GM21529 (cell line): ENCODE data around the gene CDH13.

Experiments used
- ATAC-seq: cut with Tn5 transposase; IDR thresholded peaks from one replicate; pipeline ENCODE4 v1.9.1; 2021; ENCODE audit not compliant: unreplicated experiment

CDH13 gene

DNA sequence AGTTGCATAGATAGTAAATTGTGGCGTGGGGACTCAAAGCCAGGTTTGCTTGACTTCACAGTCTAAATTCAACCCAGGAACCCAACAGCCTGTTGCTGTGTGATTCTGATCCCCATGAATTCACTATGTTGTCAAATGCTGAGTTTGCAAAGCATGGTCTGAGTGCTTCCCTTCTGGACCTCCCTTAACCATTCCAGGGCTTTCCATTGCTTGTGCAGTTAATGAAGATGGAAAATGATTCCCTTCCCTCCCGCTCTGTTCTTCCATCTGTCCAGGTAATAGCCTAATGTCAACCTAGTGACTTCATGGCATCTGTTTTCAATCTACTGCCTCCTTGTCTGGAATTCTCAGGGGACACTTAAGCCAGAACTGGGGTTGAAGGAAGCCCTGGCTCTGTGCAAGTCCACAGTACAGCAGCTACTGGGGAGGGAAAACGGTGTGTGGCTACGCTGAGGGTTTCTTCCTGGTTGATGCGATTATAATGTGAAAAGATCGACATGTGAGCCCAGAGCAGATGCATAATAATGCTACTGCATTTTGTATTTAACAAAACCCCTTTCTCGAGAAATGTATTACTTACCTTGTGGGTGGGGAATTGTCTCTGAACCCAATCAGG lies 206.7 kb downstream of the CDH13 start:
- ATAC-seq = no peak

DNA sequence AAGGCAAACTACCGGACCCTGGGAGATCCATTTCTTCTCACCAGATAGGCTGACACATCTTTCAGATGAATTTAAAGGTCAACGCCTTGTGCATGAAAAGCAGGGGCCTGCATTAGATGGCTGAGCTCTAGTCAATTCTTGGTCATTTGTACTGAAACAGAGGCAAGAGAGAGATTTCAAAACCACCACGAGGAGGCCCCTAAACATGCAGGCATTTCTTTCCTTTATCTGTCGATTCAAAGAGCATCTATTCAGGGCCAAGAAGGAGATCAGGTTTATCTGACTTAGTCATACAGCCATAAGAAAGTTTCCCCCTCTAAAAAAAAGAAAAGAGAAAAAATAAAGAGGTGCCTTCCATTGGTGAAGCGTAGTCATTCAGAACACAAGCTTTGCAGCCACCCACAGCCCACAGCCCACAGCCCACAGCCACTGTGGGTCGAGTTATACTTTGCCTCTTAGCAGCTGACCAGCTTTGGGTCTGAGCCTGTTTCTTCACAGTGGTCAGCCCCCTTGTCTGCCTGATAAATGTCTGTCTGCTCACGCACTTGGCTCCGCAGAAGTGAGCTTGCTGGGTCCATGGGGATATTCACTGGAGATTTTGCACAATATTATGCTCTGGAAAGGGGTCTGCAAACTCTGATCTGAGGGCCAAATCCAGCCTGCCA lies 207.5 kb downstream of the CDH13 start:
- no peak for ATAC-seq

DNA sequence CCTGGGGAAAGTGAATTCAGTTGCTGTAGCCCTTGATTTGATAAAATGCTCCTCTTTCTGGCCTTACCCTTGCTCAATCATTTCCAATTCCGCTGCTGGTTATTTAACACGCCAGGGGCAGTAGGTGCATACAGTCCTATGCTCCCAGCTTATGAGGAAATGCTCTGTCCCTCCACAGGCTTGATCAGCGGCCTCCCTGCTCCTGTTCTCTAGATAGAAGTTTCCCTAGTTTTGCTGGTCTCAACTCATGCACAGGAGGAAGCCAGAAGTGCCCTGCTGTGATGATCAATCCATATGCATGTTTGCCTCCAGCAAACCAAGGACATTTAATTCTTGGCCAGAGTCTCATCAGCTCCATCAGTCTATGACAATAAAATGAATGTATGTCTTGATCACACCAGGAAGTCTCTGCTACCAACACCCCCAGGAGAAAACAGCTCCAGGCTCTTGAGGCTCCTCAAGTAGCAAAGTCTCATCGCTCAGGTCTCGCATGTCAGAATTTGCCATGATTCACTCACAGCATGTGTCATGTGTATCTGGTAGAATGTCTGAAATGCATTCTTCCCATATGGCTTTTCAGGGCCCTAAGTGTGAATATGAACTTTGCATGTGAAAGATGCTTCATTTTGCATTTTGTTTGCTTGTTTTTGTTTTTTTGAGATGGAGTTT lies 208.9 kb downstream of the CDH13 start:
- no peak for ATAC-seq

DNA sequence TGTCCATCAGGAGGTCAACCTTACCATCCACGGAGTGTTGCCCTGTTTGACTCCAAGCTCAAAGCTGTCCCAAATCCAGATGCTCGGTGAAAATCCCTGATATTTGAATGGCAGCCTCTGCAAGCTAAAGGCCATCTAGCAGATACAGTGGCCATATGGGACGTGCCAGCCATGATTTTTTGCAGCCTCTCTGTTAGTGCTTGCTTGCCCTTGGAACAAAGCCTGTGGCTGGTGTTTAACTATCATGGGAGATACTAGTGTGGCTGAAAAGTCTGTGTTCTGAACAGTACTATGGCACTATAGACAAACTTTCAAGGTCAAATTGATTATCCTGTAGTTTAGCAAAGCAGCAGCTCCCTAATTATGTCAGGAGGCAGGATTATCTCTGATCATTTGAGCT lies 214.3 kb downstream of the CDH13 start:
- ATAC-seq = no peak

DNA sequence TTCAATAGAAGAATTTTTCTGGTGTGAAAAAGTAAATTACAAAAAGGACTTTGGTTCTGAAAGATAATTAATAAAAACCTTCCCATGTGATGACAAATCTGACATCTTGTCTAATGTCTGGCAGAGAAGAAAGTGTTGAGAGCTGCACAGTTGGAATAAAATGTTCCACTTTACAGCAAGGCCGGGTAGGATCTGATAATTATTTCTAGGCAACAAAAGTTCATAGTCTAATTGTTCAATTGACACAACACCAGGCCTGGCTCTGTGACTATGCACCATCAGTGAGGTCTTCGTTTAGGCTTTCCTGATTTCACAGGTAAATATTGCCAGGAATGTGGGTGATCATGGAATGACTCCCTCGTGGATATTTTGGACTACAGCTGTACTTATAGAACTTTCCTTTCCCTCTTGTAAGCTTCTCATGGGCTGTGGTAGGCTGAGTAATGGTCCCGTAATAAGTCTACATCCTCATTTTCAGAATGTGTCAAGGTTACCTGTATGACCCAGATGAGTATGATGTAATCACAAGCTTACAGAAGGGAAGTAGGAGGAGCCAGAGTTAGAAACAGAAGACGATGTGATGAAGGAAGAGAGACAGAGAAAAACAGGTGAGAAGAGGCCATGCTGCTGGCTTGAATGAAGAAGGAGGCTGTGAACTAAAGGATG lies 217.0 kb downstream of the CDH13 start:
- no peak for ATAC-seq

DNA sequence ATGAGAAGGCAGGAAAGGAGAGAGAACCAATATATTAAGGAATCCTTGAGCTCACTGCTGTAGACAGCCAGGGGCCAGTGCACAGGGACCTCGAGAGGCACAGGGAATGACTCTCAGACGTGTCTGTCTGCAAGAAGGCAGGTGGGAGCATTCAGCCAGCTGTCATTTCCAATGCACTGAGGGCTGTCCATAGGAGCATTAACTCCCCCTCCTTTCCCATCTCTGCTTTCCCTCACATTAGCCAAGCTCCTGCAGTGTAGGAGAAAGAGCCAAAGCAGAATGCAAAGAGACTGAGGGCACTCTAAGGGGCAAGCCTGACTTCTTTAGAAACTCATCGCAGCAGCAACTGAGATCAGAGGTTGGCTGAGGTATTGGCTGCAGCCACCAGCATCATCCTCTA lies 218.3 kb downstream of the CDH13 start:
- no peak for ATAC-seq

DNA sequence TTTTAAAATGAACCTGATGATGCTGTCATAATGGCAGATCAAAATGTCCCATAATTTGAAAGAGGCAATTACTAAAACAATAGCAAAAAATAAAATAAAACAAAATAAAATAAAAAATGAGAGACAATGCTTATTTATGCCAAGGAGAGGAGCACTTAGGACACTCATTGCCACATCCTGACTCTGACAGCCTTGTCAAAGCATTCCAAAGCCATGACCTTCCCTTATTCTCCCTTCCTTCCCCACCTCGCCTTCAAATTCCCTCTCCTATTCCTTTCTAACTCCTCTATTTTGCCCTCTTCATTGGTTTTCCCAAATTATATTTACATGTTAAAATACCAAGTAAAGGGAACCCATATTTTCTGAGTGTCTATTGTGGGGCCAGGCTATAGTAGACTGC lies 220.0 kb downstream of the CDH13 start:
- no peak for ATAC-seq

DNA sequence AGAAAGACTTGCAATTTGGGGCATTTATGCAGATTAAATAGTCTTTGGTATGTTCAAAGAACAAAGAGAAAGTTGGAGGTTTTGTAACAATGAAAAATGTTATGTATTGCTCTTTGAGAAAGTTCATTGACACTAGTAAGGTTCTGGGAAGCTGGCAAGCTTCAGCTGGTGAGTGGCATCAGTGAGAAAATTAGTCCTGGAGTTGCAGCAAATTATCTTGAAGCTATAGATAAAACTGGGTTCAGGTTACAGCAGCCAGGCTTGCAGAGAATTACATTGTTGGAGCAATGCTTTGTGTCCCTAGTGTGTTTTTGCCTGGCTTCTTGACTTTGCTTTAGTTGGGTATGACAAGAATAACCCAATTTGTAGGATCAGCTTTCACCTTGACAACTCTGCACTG lies 221.2 kb downstream of the CDH13 start:
- ATAC-seq = no peak

DNA sequence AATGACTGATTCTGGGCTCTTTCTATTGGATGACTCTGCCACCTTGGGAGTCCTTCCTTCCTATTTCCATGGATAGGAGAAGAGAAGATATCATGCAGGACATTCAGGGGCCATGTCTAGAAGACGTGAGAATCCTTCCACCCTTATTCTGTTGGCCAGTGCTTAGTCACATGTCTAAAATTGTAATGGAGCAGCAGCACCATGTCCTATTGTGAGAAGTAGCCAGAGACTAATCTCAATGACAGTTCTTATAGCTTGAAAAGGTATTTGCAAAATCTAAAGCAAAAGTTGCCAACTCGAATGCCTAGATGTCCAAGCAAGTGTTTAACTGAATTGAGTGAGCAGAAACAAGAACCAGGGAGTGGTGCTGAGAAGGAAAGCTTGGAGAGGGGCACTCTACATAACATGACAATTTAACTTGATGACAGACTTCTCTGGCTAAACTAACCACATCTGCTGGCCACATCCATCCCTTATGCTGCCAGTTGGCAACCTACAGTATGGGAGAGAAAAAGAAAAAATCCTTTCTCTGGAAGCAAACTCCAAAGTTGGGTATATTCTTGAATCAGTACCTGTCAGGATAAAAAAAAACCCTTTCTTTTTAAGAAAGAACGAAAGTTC lies 225.7 kb downstream of the CDH13 start:
- no peak for ATAC-seq

DNA sequence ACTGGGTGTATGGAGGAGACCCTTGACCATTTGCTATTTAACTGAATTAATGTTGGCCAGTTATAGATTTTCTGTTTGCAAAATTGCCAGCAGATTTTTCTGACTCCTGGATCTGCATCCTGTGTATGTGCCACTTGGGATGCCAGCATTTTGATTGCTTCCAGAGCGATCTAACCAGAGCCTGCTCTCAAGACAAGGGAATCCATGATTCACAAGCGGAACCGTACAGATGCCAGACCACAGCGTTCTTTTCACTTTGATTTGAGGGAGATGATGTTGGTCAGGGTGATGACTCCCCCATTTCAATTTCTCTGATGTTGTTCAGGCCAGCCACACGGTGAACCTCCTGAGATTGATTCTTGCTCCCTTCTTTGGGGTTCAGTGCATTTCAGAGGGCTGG lies 228.7 kb downstream of the CDH13 start:
- no peak for ATAC-seq

DNA sequence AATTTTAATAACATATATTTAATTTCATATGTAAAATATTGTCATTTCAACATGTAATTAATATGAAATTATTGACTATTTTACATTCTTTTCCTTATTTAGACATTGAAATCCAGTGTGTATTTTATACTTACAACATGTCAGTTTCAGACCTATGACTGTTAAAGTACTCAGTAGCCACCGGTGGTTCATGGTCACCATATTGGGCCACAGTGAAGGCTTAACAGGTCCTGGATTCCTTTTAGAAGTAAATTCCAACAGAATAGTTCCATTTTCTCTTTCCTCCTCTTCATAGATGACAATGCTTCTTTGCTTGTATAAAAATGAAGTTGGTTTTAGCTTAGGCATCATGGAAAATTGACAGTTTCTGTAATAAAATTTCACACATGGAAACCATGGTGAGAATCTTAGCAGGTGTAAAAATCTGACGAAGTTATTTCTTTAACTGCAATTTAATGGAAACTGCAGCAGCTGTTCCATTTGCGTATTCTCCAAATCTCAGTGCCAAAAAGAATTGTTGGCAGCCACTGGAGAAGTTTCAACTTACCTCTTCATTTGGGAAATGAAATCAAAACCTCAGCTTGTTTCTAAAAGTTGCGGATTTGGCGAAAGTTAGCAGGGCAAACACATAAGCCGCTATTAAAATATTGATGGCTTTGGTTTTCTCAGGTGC lies 231.1 kb downstream of the CDH13 start:
- no peak for ATAC-seq

DNA sequence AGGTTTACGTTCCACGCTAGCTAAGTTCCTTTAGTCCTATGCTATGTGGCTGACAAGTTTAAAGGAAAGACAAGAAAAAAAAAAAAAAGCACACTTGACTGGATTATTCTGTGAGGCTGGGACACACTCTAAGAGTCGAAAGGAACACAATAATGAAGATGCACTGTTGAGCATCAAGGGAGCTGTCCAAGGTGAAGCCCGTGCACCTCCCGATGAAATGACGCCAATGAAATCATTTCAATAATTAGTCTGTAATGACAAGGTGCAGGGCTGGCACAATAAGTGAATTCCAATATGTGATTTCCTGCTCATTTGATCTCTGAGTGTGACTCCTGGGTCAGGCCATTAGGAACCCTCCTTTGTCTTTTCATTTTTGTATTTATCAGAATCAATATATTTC lies 232.9 kb downstream of the CDH13 start:
- no peak for ATAC-seq

DNA sequence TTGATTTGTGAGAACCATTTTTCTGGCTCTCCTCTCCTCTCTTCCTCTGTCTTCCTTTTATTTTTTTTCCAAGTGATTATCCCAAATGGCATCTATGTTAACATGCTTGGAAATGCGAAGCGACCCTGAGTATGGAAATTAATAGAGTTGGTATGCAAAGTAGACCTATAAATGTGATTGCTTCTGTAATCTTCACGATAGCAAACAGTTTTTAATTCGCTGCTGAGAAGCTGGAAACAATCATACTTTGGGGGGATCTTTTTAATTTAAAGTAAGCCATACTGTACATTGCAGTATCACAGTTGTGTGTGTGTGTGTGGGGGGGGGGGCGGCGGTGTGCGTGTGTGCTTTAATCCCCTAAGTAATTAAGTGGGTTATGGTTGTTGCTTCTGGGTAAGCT lies 233.3 kb downstream of the CDH13 start:
- no peak for ATAC-seq

DNA sequence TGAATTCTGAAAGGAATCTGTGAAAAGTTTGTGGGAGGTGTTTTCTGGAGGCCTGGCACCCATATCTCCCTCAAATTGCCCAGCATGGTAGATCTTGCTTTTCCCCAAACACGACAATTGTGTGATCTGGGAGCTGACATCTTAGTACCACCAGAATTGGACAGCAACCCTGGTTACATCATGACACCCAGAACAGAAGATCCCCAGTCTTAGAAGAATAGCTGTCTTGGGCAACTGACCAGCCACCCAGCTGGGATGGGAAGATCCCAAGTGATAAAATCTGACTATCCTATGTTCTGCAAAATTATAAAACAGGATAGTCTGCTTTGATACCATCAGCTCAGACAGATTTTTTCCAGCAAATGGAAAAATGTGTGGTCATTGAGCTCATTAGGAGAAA lies 235.3 kb downstream of the CDH13 start:
- no peak for ATAC-seq

DNA sequence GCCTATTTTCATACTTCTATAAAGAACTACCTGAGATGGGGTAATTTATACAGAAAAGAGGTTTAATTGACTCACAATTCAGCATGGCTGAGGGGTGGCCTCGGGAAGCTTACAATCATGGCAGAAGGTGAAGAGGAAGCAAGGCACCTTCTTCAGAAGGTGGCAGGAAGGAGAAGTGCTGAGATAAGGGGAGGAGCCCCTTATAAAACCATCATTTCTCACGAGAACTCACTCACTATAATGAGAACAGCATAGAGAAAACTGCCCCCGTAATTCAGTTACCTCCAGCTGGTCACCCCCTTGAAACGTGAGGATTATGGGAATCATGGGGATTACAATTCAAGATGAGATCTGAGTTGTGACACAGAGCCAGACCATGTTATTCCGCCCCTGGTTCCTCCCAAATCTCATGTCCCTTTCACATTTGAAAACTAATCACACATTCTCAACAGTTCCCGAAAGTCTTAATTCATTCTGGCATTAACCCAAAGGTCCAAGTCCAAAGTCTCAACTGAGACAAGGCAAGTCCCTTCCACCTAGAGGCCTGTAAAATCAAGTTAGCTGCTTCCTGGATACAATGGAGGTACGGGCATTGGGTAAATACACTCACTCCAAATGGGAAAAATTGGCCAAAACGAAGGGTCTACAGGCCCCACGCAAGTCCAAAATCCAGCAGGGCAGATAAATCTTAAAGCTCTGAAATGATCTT lies 237.7 kb downstream of the CDH13 start:
- ATAC-seq = no peak

DNA sequence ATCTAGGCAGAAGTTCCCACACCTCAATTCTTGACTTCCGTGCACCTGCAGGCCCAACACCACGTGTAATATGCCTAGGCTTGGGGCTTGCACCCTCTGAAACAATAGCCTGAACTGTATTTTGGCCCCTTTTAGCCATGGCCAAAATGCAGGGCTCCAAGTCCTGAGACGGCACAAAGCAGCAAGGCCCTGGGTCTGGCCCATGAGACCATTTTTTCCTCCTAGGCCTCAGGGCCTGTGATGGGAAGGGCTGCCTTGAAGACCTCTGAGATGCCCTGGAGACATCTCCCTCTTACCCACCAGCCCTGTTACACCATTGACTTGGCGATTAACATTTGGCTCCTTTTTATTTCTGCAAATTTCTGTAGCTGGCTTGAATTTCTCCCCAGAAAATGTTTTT lies 238.6 kb downstream of the CDH13 start:
- ATAC-seq = no peak

DNA sequence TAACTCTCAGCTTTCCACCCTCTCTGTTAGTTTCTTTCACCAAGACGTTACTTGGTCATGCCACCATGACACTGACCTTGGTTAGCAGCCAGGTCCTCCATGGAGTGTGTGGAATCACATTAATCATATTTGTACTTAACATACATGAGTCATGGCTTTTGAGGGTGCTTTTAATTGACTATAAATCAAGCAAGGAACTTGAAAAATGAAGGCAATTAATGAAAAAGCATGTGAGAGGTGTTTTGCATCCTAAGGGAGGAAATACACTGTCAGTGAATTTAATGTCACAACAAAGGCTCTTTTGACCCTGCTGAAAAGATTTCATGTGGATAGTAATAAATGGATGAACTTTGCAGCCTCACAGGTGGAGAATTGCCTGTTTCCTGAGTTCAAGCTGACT lies 240.7 kb downstream of the CDH13 start:
- no peak for ATAC-seq

DNA sequence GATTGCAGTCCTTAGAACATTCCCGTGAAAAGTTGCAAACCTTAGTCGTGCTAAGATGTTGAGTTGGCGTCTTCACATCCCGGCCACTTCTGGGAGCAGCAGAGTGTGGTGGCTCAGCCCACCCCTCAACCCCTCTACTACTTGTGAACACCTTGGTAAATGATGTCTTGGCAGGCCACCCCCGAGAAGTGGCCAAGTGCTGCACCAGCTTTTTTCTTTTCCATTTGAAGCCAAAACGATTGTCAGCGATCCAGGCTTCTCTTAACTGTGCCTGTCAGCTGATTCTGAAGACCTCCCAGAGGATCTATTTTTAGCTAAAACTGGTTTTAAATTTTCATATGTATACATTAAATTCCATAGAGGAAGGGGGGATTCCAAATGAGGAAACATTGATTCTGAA lies 247.5 kb downstream of the CDH13 start:
- no peak for ATAC-seq

DNA sequence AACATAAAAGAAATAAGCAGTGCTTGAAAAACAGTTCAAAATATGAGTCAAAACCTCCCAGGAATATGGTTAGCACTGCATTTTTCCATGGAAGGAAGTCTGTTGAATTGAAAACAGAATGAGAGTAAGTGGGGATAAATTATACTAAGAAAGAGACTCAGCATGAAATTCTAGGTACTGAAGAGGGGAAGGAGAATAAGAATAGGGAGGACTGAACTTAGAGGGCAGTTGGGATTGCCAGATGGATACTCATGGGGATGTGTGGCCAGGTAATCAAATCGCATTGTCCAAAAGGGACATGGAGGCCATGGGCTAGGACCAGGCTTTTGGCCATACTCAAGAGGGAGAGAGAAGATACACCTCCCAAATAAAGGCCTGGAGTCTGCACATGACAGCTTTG lies 247.9 kb downstream of the CDH13 start:
- no peak for ATAC-seq

DNA sequence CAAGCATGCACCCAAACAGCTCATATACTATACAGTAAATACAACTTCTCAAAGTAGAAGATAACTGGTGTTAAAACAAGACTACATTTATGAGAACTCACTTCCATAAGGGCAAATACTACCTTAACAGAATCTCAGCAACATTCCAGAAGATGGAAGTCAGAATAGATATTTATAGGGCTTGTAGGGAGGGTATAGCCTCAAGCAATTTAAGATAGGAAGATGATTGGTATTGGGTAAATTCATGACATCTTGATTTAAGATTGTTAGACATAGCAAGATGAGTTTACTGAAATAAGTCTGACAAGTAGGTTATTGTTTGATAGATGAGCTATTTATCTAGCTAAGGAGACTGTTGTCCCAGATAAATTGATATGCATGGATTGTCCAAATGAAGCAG lies 250.2 kb downstream of the CDH13 start:
- no peak for ATAC-seq

DNA sequence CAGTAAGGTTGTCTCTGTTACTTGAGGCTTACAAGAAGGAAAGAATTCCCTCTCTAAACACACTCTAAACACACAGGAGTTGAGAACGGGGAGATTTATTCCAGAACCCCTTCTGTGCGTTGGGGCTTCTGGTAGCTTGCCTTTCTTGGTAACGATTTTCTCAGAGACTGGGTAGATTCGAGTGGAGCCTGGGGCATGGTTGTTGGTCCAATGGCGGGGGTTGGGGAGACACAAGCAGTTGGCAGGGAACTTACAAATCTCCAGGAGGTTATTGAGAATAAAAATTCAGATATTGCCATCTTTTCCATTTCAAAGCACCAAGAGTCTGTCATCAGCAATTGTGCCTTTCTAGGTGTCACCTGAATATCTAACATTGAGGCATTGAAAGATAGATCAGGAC lies 251.7 kb downstream of the CDH13 start:
- no peak for ATAC-seq
